ENCODE measurements around the gene CHKB. TPM values are rescaled to one million over a fixed set of nuclear protein-coding genes. Genes with fewer than 3 reads are reported as not detected.
"Not testable (repeated sequence)": the region's sequence is repeated elsewhere in the genome, so short reads cannot be mapped to it uniquely, and the experiment has no call there.

Gene CHKB
- total RNA-seq, 2 donors from 2014 or later, result 52.1 to 112 TPM

DNA sequence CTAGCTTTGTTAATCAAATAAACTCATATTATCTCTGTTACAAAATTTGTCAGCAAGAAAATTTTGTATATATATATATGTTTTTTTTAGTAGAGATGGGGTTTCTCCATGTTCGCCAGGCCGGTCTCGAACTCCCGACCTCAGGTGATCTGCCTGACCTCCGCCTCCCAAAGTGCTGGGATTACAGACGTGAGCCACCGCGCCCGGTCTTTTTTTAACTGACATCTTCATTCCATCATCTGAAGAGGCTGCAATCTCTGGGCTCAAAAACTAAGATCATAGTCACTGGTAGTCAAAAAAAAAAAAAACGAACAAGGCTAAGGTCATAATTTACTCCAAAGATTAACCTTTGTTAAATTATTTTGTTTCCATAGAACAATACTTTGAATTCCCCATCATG lies 42.3 kb downstream of the CHKB start:
- intact Hi-C loops (cut with DNase I), result no loop called here
- WGBS, result 82% methylated on average over 10 of the region's 10 CpGs
- Histone ChIP-seq H3K9me3 (no peaks in the 10 kb centered on the region), H3K27ac (no peak overlapping the region), H3K27me3 (replicated peaks; ENCODE audit: insufficient read depth) (no peaks in the 10 kb centered on the region), H3K4me3 (no peak overlapping the region), H3K36me3 (no peaks in the 10 kb centered on the region), H3K4me1 (replicated peaks) (no peaks in the 10 kb centered on the region)
- DNase-seq (ENCODE audit: low spot score), result no peak
- no peak for TF ChIP-seq POLR2AphosphoS5 (IDR thresholded peaks at IDR 0.05)
- no peak for TF ChIP-seq POLR2A (IDR thresholded peaks at IDR 0.05)

DNA sequence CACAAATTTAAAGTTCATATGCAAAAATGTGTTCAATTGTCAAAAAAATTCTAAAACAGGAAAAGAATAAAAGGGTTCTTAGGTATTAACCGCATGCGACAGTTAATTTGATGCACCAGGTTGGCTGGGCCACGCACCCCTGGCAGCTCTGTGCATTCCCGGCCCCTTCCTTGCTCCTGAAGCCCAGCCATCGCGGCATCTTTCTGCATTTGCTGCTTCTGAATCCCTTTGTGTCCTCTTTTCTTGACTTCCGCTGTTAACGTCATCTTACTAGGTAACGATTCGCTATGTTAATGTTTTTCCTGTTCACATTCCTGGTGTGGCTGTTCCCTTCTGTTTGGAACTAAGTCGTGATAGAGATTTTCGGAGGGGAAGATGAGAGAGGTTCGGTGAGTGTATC lies 44.9 kb downstream of the CHKB start:
- TF ChIP-seq POLR2A (IDR thresholded peaks at IDR 0.05), result no peak
- no peak for TF ChIP-seq POLR2AphosphoS5 (IDR thresholded peaks at IDR 0.05)
- TF ChIP-seq, protein P1, sequence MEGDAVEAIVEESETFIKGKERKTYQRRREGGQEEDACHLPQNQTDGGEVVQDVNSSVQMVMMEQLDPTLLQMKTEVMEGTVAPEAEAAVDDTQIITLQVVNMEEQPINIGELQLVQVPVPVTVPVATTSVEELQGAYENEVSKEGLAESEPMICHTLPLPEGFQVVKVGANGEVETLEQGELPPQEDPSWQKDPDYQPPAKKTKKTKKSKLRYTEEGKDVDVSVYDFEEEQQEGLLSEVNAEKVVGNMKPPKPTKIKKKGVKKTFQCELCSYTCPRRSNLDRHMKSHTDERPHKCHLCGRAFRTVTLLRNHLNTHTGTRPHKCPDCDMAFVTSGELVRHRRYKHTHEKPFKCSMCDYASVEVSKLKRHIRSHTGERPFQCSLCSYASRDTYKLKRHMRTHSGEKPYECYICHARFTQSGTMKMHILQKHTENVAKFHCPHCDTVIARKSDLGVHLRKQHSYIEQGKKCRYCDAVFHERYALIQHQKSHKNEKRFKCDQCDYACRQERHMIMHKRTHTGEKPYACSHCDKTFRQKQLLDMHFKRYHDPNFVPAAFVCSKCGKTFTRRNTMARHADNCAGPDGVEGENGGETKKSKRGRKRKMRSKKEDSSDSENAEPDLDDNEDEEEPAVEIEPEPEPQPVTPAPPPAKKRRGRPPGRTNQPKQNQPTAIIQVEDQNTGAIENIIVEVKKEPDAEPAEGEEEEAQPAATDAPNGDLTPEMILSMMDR (IDR thresholded peaks at IDR 0.05), result no peak
- Histone ChIP-seq H3K4me3 (no peak overlapping the region), H3K4me1 (replicated peaks) (no peaks in the 10 kb centered on the region), H3K9me3 (no peaks in the 10 kb centered on the region), H3K36me3 (no peaks in the 10 kb centered on the region), H3K27me3 (replicated peaks; ENCODE audit: insufficient read depth) (no peaks in the 10 kb centered on the region), H3K27ac (no peak overlapping the region)
- intact Hi-C loops (cut with DNase I), result no loop called here
- DNase-seq (ENCODE audit: low spot score), result no peak
- 79% methylated on average over 13 of the region's 13 CpGs for WGBS

DNA sequence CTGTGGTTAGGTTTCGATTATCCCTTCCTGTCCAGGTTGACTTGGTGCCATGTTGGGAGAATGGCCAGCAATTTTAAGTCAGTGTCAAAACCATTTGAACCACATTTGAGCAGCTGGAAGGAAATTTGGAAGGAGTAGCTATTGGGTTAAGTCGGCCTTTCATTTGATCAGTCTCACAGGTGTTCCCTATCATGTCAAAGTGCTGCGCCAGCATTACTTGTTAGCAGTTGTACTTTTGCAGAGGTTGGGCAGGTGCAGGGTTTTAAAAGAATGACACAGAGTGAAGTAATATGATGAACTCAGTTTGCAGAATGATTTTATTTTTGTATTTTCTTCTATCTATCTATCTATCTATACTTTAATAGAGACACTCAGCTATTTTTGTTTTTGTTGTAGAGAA lies 46.4 kb downstream of the CHKB start:
- DNase-seq (ENCODE audit: low spot score), result no peak
- intact Hi-C loops (cut with DNase I), result no loop called here
- WGBS, result 73% methylated on average over 3 of the region's 3 CpGs
- TF ChIP-seq POLR2AphosphoS5 (IDR thresholded peaks at IDR 0.05) (no peak), POLR2A (IDR thresholded peaks at IDR 0.05) (no peak)
- TF ChIP-seq, protein P1 (IDR thresholded peaks at IDR 0.05), result no peak
- no peaks in the 10 kb centered on the region for H3K36me3 ChIP-seq
- no peak overlapping the region for H3K4me3 ChIP-seq
- peaks cover 4% of the 10 kb centered on the region for H3K4me1 ChIP-seq (replicated peaks)
- no peak overlapping the region for H3K27ac ChIP-seq
- no peaks in the 10 kb centered on the region for H3K27me3 ChIP-seq (replicated peaks; ENCODE audit: insufficient read depth)
- H3K9me3 ChIP-seq, result no peaks in the 10 kb centered on the region

DNA sequence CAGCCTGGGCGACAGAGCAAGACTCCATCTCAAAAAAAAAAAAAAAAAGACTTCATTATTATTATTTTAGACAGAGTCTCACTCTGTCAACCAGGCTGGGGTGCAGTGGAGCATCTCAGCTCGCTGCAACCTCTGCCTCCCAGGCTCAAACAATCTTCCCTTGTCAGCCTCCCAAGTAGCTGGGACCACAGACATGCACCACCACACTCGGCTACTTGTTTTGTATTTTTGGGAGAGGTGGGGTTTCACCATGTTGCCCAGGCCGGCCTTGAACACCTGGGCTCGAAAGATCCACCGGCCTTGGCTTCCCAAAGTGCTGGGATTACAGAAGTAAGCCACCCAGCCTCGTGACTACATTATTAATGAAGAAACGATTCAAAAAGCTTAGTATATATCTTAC lies 47.5 kb downstream of the CHKB start:
- Histone ChIP-seq H3K27ac (no peak overlapping the region), H3K27me3 (replicated peaks; ENCODE audit: insufficient read depth) (no peaks in the 10 kb centered on the region), H3K4me1 (replicated peaks) (peaks cover 8% of the 10 kb centered on the region), H3K4me3 (no peak overlapping the region), H3K36me3 (no peaks in the 10 kb centered on the region), H3K9me3 (no peaks in the 10 kb centered on the region)
- WGBS, result 90% methylated on average over 8 of the region's 8 CpGs
- TF ChIP-seq POLR2AphosphoS5 (IDR thresholded peaks at IDR 0.05) (no peak), POLR2A (IDR thresholded peaks at IDR 0.05) (no peak)
- TF ChIP-seq, protein P1 (IDR thresholded peaks at IDR 0.05), result no peak
- intact Hi-C loops (cut with DNase I), result no loop called here
- no peak for DNase-seq (ENCODE audit: low spot score)

DNA sequence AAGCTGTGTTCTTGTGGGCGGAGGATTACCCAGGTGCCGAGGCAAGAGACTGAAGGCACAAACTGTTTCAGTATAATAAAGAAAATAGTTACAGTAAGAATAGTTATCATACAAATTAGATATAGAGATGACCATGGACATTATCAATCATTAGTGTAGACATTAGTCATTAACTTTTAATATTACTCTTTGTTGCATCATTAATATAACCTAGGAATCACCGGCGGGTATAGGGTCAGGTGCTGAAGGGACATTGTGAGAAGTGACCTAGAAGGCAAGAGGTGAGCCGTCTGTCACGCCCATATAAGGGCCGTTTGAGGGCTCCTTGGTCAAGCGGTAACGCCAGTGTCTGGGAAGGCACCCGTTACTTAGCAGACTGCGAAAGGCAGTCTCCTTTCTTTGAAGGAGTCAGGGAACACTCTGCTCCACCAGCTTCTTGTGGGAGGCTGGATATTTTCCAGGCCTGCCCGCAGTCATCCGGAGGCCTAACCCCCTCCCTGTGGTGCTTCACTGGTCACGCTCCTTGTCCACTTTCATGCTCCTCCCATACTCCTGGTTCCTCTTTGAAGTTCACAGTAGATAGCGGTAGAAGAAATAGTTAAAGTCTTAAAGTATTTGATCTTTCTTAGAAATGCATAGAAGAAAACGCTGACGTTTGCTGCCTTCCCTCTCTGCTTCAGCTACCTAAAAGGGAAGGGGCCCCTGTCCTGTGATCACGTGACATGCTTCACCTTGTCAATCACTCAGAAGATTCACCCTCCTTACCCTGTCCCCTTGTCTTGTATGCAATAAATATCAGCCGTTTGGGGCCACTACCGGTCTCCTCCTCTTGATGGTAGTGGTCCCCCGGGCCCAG lies 48.6 kb downstream of the CHKB start:
- 37% methylated on average over 21 of the region's 21 CpGs for WGBS
- H3K27ac ChIP-seq, result peak overlapping the region in 1 of 2 donors; percentile 42
- DNase-seq (ENCODE audit: low spot score); H3K36me3 ChIP-seq; intact Hi-C loops (cut with DNase I); H3K9me3 ChIP-seq; H3K27me3 ChIP-seq (replicated peaks; ENCODE audit: insufficient read depth); H3K4me3 ChIP-seq; H3K4me1 ChIP-seq (replicated peaks): not testable (repeated sequence)

Data from prostate gland (tissue), 2 donors.